ENCODE data around the gene FBXO8.

The FBXO8 gene

DNA sequence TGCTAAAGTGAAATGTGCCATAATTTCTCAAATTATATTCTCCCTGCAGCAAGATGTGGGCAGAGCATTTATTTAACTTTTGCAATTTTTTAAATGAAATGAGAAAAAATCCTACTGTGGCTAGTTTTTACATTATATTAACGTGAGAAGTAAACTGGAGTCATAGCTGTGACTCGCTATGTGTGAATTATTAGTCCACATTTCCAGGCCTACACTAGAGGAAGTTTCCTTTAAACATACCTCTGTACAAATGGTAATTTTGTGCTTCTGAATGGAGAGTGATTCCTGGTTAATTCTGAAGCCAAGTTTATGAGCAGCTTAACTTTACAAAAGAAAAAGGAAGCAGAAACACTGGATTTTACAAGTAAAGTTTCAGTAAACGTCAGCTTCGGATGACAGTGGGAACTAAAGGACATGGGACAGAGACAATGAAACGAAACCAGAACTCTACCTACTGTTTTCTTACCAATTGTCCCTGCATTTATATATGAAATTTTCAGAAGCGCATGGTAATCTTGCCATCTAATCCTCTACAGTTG lies 72.4 kb downstream of the FBXO8 start:
- TF ChIP-seq ZNF24 (tag by site-specific recombination; IDR thresholded peaks at IDR 0.05) (no peak), ZNF600 (tag by site-specific recombination; IDR thresholded peaks at IDR 0.05) (no peak), ZNF792 (tag by site-specific recombination; IDR thresholded peaks at IDR 0.05) (no peak), ZNF488 (tag by site-specific recombination; IDR thresholded peaks at IDR 0.05) (no peak), ZNF174 (tag by site-specific recombination; IDR thresholded peaks at IDR 0.05) (no peak), ZNF555 (tag by site-specific recombination; conservative IDR thresholded peaks at IDR 0.05) (no peak), GLI2 (tag by site-specific recombination; IDR thresholded peaks at IDR 0.05; ENCODE audit: borderline replicate concordance, low read depth) (no peak), PBX3 (CRISPR knock-in tag; IDR thresholded peaks at IDR 0.05) (no peak), ZNF624 (tag by site-specific recombination; IDR thresholded peaks at IDR 0.05) (no peak), KLF16 (tag by site-specific recombination; IDR thresholded peaks at IDR 0.05) (no peak), ZNF223 (tag by site-specific recombination; IDR thresholded peaks at IDR 0.05) (no peak)
- TF ChIP-seq, protein P1, sequence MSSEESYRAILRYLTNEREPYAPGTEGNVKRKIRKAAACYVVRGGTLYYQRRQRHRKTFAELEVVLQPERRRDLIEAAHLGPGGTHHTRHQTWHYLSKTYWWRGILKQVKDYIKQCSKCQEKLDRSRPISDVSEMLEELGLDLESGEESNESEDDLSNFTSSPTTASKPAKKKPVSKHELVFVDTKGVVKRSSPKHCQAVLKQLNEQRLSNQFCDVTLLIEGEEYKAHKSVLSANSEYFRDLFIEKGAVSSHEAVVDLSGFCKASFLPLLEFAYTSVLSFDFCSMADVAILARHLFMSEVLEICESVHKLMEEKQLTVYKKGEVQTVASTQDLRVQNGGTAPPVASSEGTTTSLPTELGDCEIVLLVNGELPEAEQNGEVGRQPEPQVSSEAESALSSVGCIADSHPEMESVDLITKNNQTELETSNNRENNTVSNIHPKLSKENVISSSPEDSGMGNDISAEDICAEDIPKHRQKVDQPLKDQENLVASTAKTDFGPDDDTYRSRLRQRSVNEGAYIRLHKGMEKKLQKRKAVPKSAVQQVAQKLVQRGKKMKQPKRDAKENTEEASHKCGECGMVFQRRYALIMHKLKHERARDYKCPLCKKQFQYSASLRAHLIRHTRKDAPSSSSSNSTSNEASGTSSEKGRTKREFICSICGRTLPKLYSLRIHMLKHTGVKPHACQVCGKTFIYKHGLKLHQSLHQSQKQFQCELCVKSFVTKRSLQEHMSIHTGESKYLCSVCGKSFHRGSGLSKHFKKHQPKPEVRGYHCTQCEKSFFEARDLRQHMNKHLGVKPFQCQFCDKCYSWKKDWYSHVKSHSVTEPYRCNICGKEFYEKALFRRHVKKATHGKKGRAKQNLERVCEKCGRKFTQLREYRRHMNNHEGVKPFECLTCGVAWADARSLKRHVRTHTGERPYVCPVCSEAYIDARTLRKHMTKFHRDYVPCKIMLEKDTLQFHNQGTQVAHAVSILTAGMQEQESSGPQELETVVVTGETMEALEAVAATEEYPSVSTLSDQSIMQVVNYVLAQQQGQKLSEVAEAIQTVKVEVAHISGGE (tag by site-specific recombination; conservative IDR thresholded peaks at IDR 0.05; ENCODE audit: low read depth), result no peak
- TF ChIP-seq, protein P2, sequence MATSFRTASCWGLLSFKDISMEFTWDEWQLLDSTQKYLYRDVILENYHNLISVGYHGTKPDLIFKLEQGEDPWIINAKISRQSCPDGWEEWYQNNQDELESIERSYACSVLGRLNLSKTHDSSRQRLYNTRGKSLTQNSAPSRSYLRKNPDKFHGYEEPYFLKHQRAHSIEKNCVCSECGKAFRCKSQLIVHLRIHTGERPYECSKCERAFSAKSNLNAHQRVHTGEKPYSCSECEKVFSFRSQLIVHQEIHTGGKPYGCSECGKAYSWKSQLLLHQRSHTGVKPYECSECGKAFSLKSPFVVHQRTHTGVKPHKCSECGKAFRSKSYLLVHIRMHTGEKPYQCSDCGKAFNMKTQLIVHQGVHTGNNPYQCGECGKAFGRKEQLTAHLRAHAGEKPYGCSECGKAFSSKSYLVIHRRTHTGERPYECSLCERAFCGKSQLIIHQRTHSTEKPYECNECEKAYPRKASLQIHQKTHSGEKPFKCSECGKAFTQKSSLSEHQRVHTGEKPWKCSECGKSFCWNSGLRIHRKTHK (tag by site-specific recombination; IDR thresholded peaks at IDR 0.05), result no peak
- TF ChIP-seq, protein P3, sequence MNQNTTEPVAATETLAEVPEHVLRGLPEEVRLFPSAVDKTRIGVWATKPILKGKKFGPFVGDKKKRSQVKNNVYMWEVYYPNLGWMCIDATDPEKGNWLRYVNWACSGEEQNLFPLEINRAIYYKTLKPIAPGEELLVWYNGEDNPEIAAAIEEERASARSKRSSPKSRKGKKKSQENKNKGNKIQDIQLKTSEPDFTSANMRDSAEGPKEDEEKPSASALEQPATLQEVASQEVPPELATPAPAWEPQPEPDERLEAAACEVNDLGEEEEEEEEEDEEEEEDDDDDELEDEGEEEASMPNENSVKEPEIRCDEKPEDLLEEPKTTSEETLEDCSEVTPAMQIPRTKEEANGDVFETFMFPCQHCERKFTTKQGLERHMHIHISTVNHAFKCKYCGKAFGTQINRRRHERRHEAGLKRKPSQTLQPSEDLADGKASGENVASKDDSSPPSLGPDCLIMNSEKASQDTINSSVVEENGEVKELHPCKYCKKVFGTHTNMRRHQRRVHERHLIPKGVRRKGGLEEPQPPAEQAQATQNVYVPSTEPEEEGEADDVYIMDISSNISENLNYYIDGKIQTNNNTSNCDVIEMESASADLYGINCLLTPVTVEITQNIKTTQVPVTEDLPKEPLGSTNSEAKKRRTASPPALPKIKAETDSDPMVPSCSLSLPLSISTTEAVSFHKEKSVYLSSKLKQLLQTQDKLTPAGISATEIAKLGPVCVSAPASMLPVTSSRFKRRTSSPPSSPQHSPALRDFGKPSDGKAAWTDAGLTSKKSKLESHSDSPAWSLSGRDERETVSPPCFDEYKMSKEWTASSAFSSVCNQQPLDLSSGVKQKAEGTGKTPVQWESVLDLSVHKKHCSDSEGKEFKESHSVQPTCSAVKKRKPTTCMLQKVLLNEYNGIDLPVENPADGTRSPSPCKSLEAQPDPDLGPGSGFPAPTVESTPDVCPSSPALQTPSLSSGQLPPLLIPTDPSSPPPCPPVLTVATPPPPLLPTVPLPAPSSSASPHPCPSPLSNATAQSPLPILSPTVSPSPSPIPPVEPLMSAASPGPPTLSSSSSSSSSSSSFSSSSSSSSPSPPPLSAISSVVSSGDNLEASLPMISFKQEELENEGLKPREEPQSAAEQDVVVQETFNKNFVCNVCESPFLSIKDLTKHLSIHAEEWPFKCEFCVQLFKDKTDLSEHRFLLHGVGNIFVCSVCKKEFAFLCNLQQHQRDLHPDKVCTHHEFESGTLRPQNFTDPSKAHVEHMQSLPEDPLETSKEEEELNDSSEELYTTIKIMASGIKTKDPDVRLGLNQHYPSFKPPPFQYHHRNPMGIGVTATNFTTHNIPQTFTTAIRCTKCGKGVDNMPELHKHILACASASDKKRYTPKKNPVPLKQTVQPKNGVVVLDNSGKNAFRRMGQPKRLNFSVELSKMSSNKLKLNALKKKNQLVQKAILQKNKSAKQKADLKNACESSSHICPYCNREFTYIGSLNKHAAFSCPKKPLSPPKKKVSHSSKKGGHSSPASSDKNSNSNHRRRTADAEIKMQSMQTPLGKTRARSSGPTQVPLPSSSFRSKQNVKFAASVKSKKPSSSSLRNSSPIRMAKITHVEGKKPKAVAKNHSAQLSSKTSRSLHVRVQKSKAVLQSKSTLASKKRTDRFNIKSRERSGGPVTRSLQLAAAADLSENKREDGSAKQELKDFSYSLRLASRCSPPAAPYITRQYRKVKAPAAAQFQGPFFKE (tag by site-specific recombination; IDR thresholded peaks at IDR 0.05; ENCODE audit: borderline replicate concordance), result no peak
- POLR2A ChIA-PET, result no interaction called here
- no peak overlapping the region for H3K27ac ChIP-seq (ENCODE audit: extremely low read depth, low read depth, low read length)

More for the DNA sequence above, 72.4 kb downstream of the FBXO8 start:
- H3K36me3 ChIP-seq (ENCODE audit: control insufficient read depth in 2 of 2, insufficient read depth in 1 of 2, low read length in 2 of 2), result no peaks in the 10 kb centered on the region
- no peak overlapping the region for H3K4me3 ChIP-seq (ENCODE audit: low read depth, low read length)
- CTCF ChIA-PET, result interaction anchor here (0.6 to 1.6 kb wide), 3 partner anchors 17 to 108 kb away, joined by 3 to 5 read pairs (median 4); no protein-coding TSS in a partner anchor
- H3K9me3 ChIP-seq (ENCODE audit: control insufficient read depth, insufficient read depth, low read depth, low read length), result no peaks in the 10 kb centered on the region
- H3K4me1 ChIP-seq (ENCODE audit: control insufficient read depth, insufficient read depth, low read length), result no peaks in the 10 kb centered on the region

Measured in HEK293 (cell line).